Neural cell (in vitro differentiated cells): Measurements from ENCODE around the gene ANKS3. TPM values are rescaled to one million over a fixed set of nuclear protein-coding genes. Genes with fewer than 3 reads are reported as not detected.

ENCODE experiments used
- H2AFZ ChIP-seq: fragments of 200-600, 300-800 bp; sonication (generic), shearing (Covaris generic); 2 replicates; pipeline ENCODE4 v1.6.0; 2014; ENCODE audit warnings: low read depth, mild to moderate bottlenecking, antibody characterized with exemption, low read length, moderate library complexity
- H3F3A ChIP-seq: fragments of 200-600 bp; shearing (Covaris generic); 2 replicates; pipeline ENCODE4 v1.6.1; 2016; ENCODE audit warnings: mild to moderate bottlenecking, moderate library complexity, mixed read lengths, antibody characterized with exemption, low read length; ENCODE audit not compliant: insufficient read depth, poor library complexity, severe bottlenecking
- H3K27ac ChIP-seq: fragments of 200-600, 300-800 bp; sonication (generic), shearing (Covaris generic); 2 replicates; pipeline ENCODE4 v1.5.1; 2014; ENCODE audit warnings: mild to moderate bottlenecking, low read length, moderate library complexity
- H3K27me3 ChIP-seq: fragments of 300-800, 200-600 bp; sonication (generic), shearing (Covaris generic); 2 replicates; pipeline ENCODE4 v1.6.0; 2014; ENCODE audit warnings: mild to moderate bottlenecking, low read depth, low read length, moderate library complexity; ENCODE audit not compliant: insufficient read depth
- H3K36me3 ChIP-seq: fragments of 300-800, 200-600 bp; sonication (generic), shearing (Covaris generic); 2 replicates; pipeline ENCODE4 v1.5.1; 2014; ENCODE audit warnings: mild to moderate bottlenecking, antibody characterized with exemption, low read length, moderate library complexity; ENCODE audit not compliant: insufficient read depth
- H3K4me2 ChIP-seq: fragments of 300-800, 200-600 bp; sonication (generic), shearing (Covaris generic); 2 replicates; pipeline ENCODE4 v1.6.0; 2014; ENCODE audit warnings: mild to moderate bottlenecking, low read length
- H3K4me3 ChIP-seq: fragments of 300-800, 200-600 bp; sonication (generic), shearing (Covaris generic); 2 replicates; pipeline ENCODE4 v1.5.1; 2014; ENCODE audit warnings: mild to moderate bottlenecking, low read length, moderate library complexity
- H3K79me2 ChIP-seq: fragments of 200-600 bp; shearing (Covaris generic); replicated peaks from 2 replicates; pipeline ENCODE4 v1.6.0; 2014; ENCODE audit warnings: mild to moderate bottlenecking, low read length, moderate library complexity; ENCODE audit not compliant: insufficient read depth
- H3K9ac ChIP-seq: fragments of 300-800, 200-600 bp; sonication (generic), shearing (Covaris generic); 2 replicates; pipeline ENCODE4 v1.6.1; 2016; ENCODE audit warnings: mild to moderate bottlenecking, low read length, mixed read lengths
- H3K9me2 ChIP-seq: fragments of 200-600 bp; shearing (Covaris generic); 2 replicates; pipeline ENCODE4 v1.6.1; 2016; ENCODE audit warnings: mild to moderate bottlenecking, low read length, mixed read lengths; ENCODE audit not compliant: insufficient read depth
- H3K9me3 ChIP-seq: fragments of 200-600, 300-800 bp; sonication (generic), shearing (Covaris generic); 2 replicates; pipeline ENCODE4 v1.6.1; 2016; ENCODE audit warnings: mild to moderate bottlenecking, mixed run types, low read length, moderate library complexity, mixed read lengths
- H4K20me1 ChIP-seq: fragments of 200-600 bp; shearing (Covaris generic); 2 replicates; pipeline ENCODE4 v1.6.1; 2016; ENCODE audit warnings: mild to moderate bottlenecking, mixed run types; ENCODE audit not compliant: insufficient read depth
- CTCF ChIP-seq: fragments of 450-650 bp; IDR thresholded peaks from 2 replicates; pipeline ENCODE4 v1.5.1; 2014; ENCODE audit warnings: antibody characterized with exemption, mild to moderate bottlenecking, moderate library complexity; ENCODE audit not compliant: poor library complexity, severe bottlenecking
- EP300 ChIP-seq: fragments of 450-650 bp; conservative IDR thresholded peaks from 2 replicates; pipeline ENCODE4 v1.6.1; 2014; ENCODE audit warnings: antibody characterized with exemption, mild to moderate bottlenecking, moderate library complexity; ENCODE audit not compliant: poor library complexity, severe bottlenecking
- EZH2 ChIP-seq: fragments of 200-600, 300-800 bp; shearing (Covaris generic), sonication (generic); IDR thresholded peaks from 2 replicates; pipeline ENCODE4 v1.6.1; 2014; ENCODE audit warnings: antibody characterized with exemption, low read length, borderline replicate concordance, mild to moderate bottlenecking; ENCODE audit not compliant: insufficient read depth, poor library complexity, severe bottlenecking
- MXI1 ChIP-seq: fragments of 450-650 bp; conservative IDR thresholded peaks from 2 replicates; pipeline ENCODE4 v1.6.1; 2014; ENCODE audit warnings: antibody characterized with exemption, mild to moderate bottlenecking; ENCODE audit not compliant: poor library complexity, severe bottlenecking
- POLR2AphosphoS5 ChIP-seq: IDR thresholded peaks from 2 replicates; pipeline ENCODE4 v1.6.1; 2012
- RAD21 ChIP-seq: fragments of 450-650 bp; conservative IDR thresholded peaks from 2 replicates; pipeline ENCODE4 v1.6.1; 2014; ENCODE audit warnings: antibody characterized with exemption, mild to moderate bottlenecking, moderate library complexity
- REST ChIP-seq: IDR thresholded peaks from 2 replicates; pipeline ENCODE4 v1.6.1; 2012; ENCODE audit warnings: borderline replicate concordance
- SMC3 ChIP-seq: fragments of 450-650 bp; conservative IDR thresholded peaks from 2 replicates; pipeline ENCODE4 v1.6.1; 2014; ENCODE audit warnings: antibody characterized with exemption, mild to moderate bottlenecking, moderate library complexity; ENCODE audit not compliant: poor library complexity
- TAF1 ChIP-seq: IDR thresholded peaks from 2 replicates; pipeline ENCODE4 v1.6.1; 2012; ENCODE audit warnings: low read depth
- polyA plus RNA-seq: library from polyadenylated mRNA; depleted of rRNA; stranded (reverse); fragments of >200 nt; gene quantifications from 2 replicates; pipeline ENCODE4 v1.2.3, GENCODE V29; 2014

ANKS3 gene
- polyA plus RNA-seq, 1 donor from 2014 or later, result 53.9 TPM

- H3K9ac ChIP-seq, result peak overlapping the region; percentile 71
- H3K27ac ChIP-seq, result peak overlapping the region; percentile 72
- no peaks in the 10 kb centered on the region for H3F3A ChIP-seq
- H3K9me2 ChIP-seq, result no peaks in the 10 kb centered on the region
- TF ChIP-seq MXI1, result no peak
- TF ChIP-seq SMC3, result no peak
- TF ChIP-seq REST, result no peak
- TF ChIP-seq EZH2, result no peak
- no peak for TF ChIP-seq CTCF
- TF ChIP-seq POLR2AphosphoS5, result no peak
- no peak for TF ChIP-seq EP300
- H3K79me2 ChIP-seq, result no peaks in the 10 kb centered on the region
- H4K20me1 ChIP-seq, result no peaks in the 10 kb centered on the region
- H3K4me2 ChIP-seq, result peak overlapping the region; percentile 28
- H3K4me3 ChIP-seq, result peak overlapping the region; percentile 91
- H2AFZ ChIP-seq, result peak overlapping the region; percentile 49
- no peaks in the 10 kb centered on the region for H3K9me3 ChIP-seq
- H3K36me3 ChIP-seq, result no peaks in the 10 kb centered on the region
- H3K27me3 ChIP-seq, result no peaks in the 10 kb centered on the region
Measured at GRCh38 chr16:4692460-4693295, 41.4 kb downstream of the ANKS3 start.

GRCh38 chr16:4691666-4692412 is 42.2 kb downstream of the ANKS3 start:
- no peak for TF ChIP-seq EP300
- no peak for TF ChIP-seq TAF1
- no peak for TF ChIP-seq SMC3
- no peak for TF ChIP-seq REST
- TF ChIP-seq RAD21, result no peak
- no peak for TF ChIP-seq CTCF
- no peak for TF ChIP-seq EZH2
- no peak for TF ChIP-seq MXI1
- no peak for TF ChIP-seq POLR2AphosphoS5
- Histone ChIP-seq H3K27me3 (no peaks in the 10 kb centered on the region), H3K4me2 (no peak overlapping the region), H3K36me3 (no peaks in the 10 kb centered on the region), H3K79me2 (no peaks in the 10 kb centered on the region), H3K4me3 (no peak overlapping the region), H3K9me2 (no peaks in the 10 kb centered on the region), H4K20me1 (no peaks in the 10 kb centered on the region), H3F3A (no peaks in the 10 kb centered on the region), H3K9ac (no peak overlapping the region), H2AFZ (no peak overlapping the region), H3K9me3 (no peaks in the 10 kb centered on the region), H3K27ac (no peak overlapping the region)
